Left ventricle myocardium inferior (tissue), 1 donor: Measurements from ENCODE around the gene PRMT2. TPM values are rescaled to one million over a fixed set of nuclear protein-coding genes. Genes with fewer than 3 reads are reported as not detected.
"Not testable (repeated sequence)": the region's sequence is repeated elsewhere in the genome, so short reads cannot be mapped to it uniquely, and the experiment has no call there.

Experiments used
- DNase-seq: peaks from one replicate; pipeline ENCODE4 v3.0.0-alpha.2; 2020
- H3K27ac ChIP-seq: fragments of 200-600 bp; replicated peaks from 2 replicates; pipeline ENCODE4 v1.8.0; 2021
- H3K27me3 ChIP-seq: fragments of 200-600 bp; 2 replicates; pipeline ENCODE4 v1.8.0; 2021; ENCODE audit warnings: low read depth
- H3K36me3 ChIP-seq: fragments of 200-600 bp; 2 replicates; pipeline ENCODE4 v1.8.0; 2021
- H3K4me1 ChIP-seq: fragments of 200-600 bp; 2 replicates; pipeline ENCODE4 v1.8.0; 2021
- H3K4me3 ChIP-seq: fragments of 200-600 bp; 2 replicates; pipeline ENCODE4 v1.8.0; 2021; ENCODE audit warnings: mild to moderate bottlenecking, moderate library complexity
- H3K9me3 ChIP-seq: fragments of 200-600 bp; replicated peaks from 2 replicates; pipeline ENCODE4 v1.8.0; 2021
- CTCF ChIP-seq: fragments of 200-600 bp; IDR thresholded peaks from 2 replicates; pipeline ENCODE4 v1.8.0; 2021; ENCODE audit warnings: antibody characterized with exemption, mild to moderate bottlenecking, borderline replicate concordance
- intact Hi-C: fragments of 100-400 bp; cut with micrococcal nuclease; formaldehyde crosslinking; loops from one replicate; pipeline ENCODE4 v1.11.0; 2022
- total RNA-seq: library from RNA; stranded (reverse); fragmentation: NEBNext Ultra II Directional; extraction: Animal tissue kit (Norgen Biotek cat#: 25700); gene quantifications from one replicate; pipeline ENCODE4 v1.2.1, GENCODE V29; 2021
- donor health status: DM: no; HTN: yes; CAD: no; lungs with severe emphysema.

The PRMT2 gene
- total RNA-seq, 1 donor from 2014 or later: 56.4 TPM

DNA sequence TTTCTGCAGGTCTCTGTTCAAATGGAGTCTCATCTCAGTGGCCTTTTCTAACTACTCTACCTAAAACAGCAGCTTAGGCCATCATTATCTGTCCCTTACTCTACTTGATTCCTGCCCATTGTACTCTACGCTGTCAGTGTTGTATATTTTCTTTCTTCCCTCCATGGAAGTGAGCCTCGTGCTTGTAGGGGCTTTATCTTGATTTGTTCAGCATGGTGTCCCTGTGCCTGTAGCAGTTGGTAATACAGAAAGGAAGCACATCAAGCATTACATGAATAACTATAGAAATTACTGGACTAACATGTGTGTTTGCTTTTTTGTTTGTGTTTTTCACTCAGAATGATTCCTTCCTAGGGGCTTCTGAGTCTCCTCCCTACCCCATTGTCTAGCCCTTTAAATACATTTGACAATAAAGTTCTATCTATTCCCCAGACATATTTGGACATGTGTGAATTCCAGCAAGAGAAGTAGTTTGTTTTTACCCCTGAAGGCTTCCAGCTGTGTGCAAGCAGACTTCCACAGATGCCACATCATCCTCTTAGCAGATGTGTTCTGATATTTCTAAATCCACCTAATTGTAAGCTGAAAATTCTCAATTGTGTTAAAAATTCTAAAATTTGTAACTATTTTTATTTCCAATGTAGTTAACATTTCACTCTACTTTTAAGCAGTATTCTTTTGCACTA is 40.3 kb downstream of the PRMT2 start:
- intact Hi-C loops: no loop called here
- no peaks in the 10 kb centered on the region for H3K4me1 ChIP-seq
- H3K9me3 ChIP-seq: no peaks in the 10 kb centered on the region
- no peak overlapping the region for H3K27ac ChIP-seq
- no peaks in the 10 kb centered on the region for H3K36me3 ChIP-seq
- TF ChIP-seq CTCF: no peak
- peaks cover 10% of the 10 kb centered on the region for H3K27me3 ChIP-seq
- no peak for DNase-seq
- H3K4me3 ChIP-seq: no peak overlapping the region

- H3K36me3 ChIP-seq, intact Hi-C loops, H3K9me3 ChIP-seq, H3K27me3 ChIP-seq, DNase-seq, H3K4me1 ChIP-seq, H3K27ac ChIP-seq, H3K4me3 ChIP-seq: not testable (repeated sequence)
These were observed 41.1 kb downstream of the PRMT2 start for GRCh38 chr21:46676542-46676941.

DNA sequence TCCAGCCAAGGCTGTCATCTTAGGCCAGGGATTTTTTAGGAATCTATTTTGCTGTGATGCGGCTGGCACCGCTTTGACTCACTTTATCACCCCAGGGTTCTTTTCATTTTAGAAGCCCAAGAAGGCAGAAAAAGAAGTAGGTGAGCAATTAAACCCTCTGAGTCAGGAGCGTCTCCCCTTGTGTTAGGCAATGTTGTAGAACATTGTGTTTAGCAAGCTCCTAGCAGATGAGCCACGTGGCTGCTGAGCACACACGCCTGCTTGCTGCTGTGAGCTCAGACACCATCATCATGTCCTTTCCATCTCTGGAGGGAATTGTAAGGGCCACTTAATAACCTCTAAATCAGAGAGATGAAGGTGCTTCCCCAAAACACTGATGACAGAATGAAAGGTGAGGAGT is 46.1 kb downstream of the PRMT2 start:
- H3K36me3 ChIP-seq, H3K4me1 ChIP-seq, H3K27me3 ChIP-seq, intact Hi-C loops, H3K4me3 ChIP-seq, H3K27ac ChIP-seq, DNase-seq, H3K9me3 ChIP-seq: not testable (repeated sequence)

DNA sequence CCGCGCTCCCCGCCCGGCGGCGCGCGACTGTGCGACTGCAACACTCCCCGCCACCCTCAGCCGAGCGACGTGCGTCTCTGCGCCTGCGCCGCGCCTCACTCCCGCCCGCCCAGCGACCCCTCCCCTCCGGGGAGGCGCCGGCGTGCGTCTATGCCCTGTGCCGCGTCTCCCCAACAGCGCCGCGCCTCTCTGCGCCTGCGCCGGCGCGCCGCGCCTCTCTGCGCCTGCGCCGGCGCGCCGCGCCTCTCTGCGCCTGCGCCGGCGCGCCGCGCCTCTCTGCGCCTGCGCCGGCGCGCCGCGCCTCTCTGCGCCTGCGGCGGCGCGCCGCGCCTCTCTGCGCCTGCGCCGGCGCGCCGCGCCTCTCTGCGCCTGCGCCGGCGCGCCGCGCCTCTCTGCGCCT is 63.2 kb downstream of the PRMT2 start:
- H3K27me3 ChIP-seq, intact Hi-C loops, H3K27ac ChIP-seq, H3K4me3 ChIP-seq, H3K4me1 ChIP-seq, H3K9me3 ChIP-seq, DNase-seq, H3K36me3 ChIP-seq: not testable (repeated sequence)

DNA sequence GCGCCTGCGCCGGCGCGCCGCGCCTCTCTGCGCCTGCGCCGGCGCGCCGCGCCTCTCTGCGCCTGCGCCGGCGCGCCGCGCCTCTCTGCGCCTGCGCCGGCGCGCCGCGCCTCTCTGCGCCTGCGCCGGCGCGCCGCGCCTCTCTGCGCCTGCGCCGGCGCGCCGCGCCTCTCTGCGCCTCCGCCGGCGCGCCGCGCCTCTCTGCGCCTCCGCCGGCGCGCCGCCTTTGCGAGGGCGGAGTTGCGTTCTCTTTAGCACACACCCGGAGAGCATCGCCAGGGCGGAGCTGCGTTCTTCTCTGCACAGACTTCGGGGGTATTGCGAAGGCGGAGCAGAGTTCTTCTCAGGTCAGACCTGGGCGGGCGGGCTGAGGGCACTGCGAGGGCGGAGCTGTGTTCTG is 63.6 kb downstream of the PRMT2 start:
- H3K9me3 ChIP-seq, H3K4me1 ChIP-seq, H3K36me3 ChIP-seq, H3K27me3 ChIP-seq, intact Hi-C loops, DNase-seq, H3K27ac ChIP-seq, H3K4me3 ChIP-seq: not testable (repeated sequence)

Other genes starting within 250 kb of the PRMT2 start
- gene DIP2A, start 176.8 kb upstream of the PRMT2 start, total RNA-seq: 25.9 TPM
- gene S100B, start 30.6 kb upstream of the PRMT2 start, total RNA-seq: 2.8 TPM